ENCODE data around the gene TRIM49B. TPM values are rescaled to one million over a fixed set of nuclear protein-coding genes. Genes with fewer than 3 reads are reported as not detected.

Gene TRIM49B
- total RNA-seq, 1 experiment from 2014 or later = not detected

Other genes starting within 250 kb of the TRIM49B start
- not detected in 2 replicates for gene TRIM51G, start 44.9 kb upstream of the TRIM49B start, total RNA-seq (2014; rRNA removed)
- not detected in 2 replicates for gene TRIM64C, start 30.3 kb downstream of the TRIM49B start, total RNA-seq (2014; rRNA removed)
- gene FOLH1, start 179.8 kb downstream of the TRIM49B start, total RNA-seq (2014; rRNA removed) = 0.58 TPM in 1 of 2 replicates, not detected in the other